Activated T-helper 1 cell treated with anti-CD3 and anti-CD28 coated beads, Interleukin-12 subunit alpha, Interleukin-12 subunit beta, Interleukin-2, Interleukin-4 antibody, amounts not matched to agents 30 ng/mL and 10 ng/mL and 1 ng/mL, durations not matched to agents 14 hours and 24 hours and 36 hours (primary cell): ENCODE measurements around the gene PLCB1. TPM values are rescaled to one million over a fixed set of nuclear protein-coding genes. Genes with fewer than 3 reads are reported as not detected.
"Not testable (repeated sequence)": the region's sequence is repeated elsewhere in the genome, so short reads cannot be mapped to it uniquely, and the experiment has no call there.

Experiments
- DNase-seq: peaks from one replicate; pipeline ENCODE4 v3.0.0; 2021; ENCODE audit warnings: low spot score
- H3K27ac Mint-ChIP-seq: one replicate; pipeline ENCODE4 v1.8.0; 2021; ENCODE audit warnings: mild to moderate bottlenecking, mixed read lengths
- H3K27me3 Mint-ChIP-seq: one replicate; pipeline ENCODE4 v1.8.0; 2022; ENCODE audit warnings: mild to moderate bottlenecking, moderate library complexity, mixed read lengths; ENCODE audit not compliant: insufficient read depth
- H3K36me3 Mint-ChIP-seq: one replicate; pipeline ENCODE4 v1.8.0; 2021; ENCODE audit warnings: low read depth, mixed read lengths
- H3K4me1 Mint-ChIP-seq: one replicate; pipeline ENCODE4 v1.8.0; 2021; ENCODE audit warnings: low read depth, mixed read lengths
- H3K4me3 Mint-ChIP-seq: one replicate; pipeline ENCODE4 v1.8.0; 2021; ENCODE audit warnings: mild to moderate bottlenecking, moderate library complexity, mixed read lengths
- H3K9me3 Mint-ChIP-seq: one replicate; pipeline ENCODE4 v1.8.0; 2021; ENCODE audit warnings: mixed read lengths
- intact Hi-C: fragments of 100-400 bp; cut with micrococcal nuclease; formaldehyde crosslinking; loops from one replicate; pipeline ENCODE4 v1.15.1; 2024
- total RNA-seq: library from RNA; stranded (reverse); gene quantifications from 2 replicates; pipeline ENCODE4 v1.2.3, GENCODE V29; 2022

PLCB1 gene
- total RNA-seq, 1 donor from 2014 or later = 3.2 TPM

- H3K27me3 Mint-ChIP-seq = no peaks in the 10 kb centered on the region
- no peak overlapping the region for H3K27ac Mint-ChIP-seq
- no peaks in the 10 kb centered on the region for H3K9me3 Mint-ChIP-seq
- no peak overlapping the region for H3K4me3 Mint-ChIP-seq
- H3K4me1 Mint-ChIP-seq = no peaks in the 10 kb centered on the region
- intact Hi-C loops = no loop called here
- H3K36me3 Mint-ChIP-seq = no peaks in the 10 kb centered on the region
- no peak for DNase-seq
Observed at GRCh38 chr20:8331740-8332412, 199.8 kb downstream of the PLCB1 start.

GRCh38 chr20:8334641-8335040 is 202.6 kb downstream of the PLCB1 start:
- intact Hi-C loops = no loop called here
- no peaks in the 10 kb centered on the region for H3K36me3 Mint-ChIP-seq
- no peak overlapping the region for H3K4me3 Mint-ChIP-seq
- no peak for DNase-seq
- no peak overlapping the region for H3K27ac Mint-ChIP-seq
- no peaks in the 10 kb centered on the region for H3K27me3 Mint-ChIP-seq
- no peaks in the 10 kb centered on the region for H3K9me3 Mint-ChIP-seq
- H3K4me1 Mint-ChIP-seq = no peaks in the 10 kb centered on the region

- no peaks in the 10 kb centered on the region for H3K9me3 Mint-ChIP-seq
- DNase-seq = no peak
- no peaks in the 10 kb centered on the region for H3K4me1 Mint-ChIP-seq
- no peaks in the 10 kb centered on the region for H3K36me3 Mint-ChIP-seq
- H3K4me3 Mint-ChIP-seq = no peak overlapping the region
- intact Hi-C loops = no loop called here
- no peak overlapping the region for H3K27ac Mint-ChIP-seq
- no peaks in the 10 kb centered on the region for H3K27me3 Mint-ChIP-seq
Observed at GRCh38 chr20:8335059-8335458, 203.0 kb downstream of the PLCB1 start.

GRCh38 chr20:8335495-8336195 is 203.6 kb downstream of the PLCB1 start:
- Mint-ChIP-seq H3K4me1 (no peaks in the 10 kb centered on the region), H3K9me3 (no peaks in the 10 kb centered on the region), H3K36me3 (no peaks in the 10 kb centered on the region), H3K4me3 (no peak overlapping the region), H3K27me3 (no peaks in the 10 kb centered on the region), H3K27ac (no peak overlapping the region)
- no peak for DNase-seq
- intact Hi-C loops = no loop called here

- Mint-ChIP-seq H3K36me3 (no peaks in the 10 kb centered on the region), H3K27ac (no peak overlapping the region), H3K27me3 (no peaks in the 10 kb centered on the region), H3K4me1 (no peaks in the 10 kb centered on the region), H3K9me3 (no peaks in the 10 kb centered on the region), H3K4me3 (no peak overlapping the region)
- DNase-seq = no peak
- intact Hi-C loops = no loop called here
Observed at GRCh38 chr20:8339349-8339748, 207.3 kb downstream of the PLCB1 start.

GRCh38 chr20:8342391-8342790 is 210.3 kb downstream of the PLCB1 start:
- intact Hi-C loops = no loop called here
- Mint-ChIP-seq H3K36me3 (no peaks in the 10 kb centered on the region), H3K4me1 (no peaks in the 10 kb centered on the region), H3K4me3 (no peak overlapping the region), H3K27ac (no peak overlapping the region), H3K27me3 (no peaks in the 10 kb centered on the region), H3K9me3 (no peaks in the 10 kb centered on the region)
- no peak for DNase-seq

- no peak for DNase-seq
- H3K4me3 Mint-ChIP-seq = no peak overlapping the region
- no peaks in the 10 kb centered on the region for H3K36me3 Mint-ChIP-seq
- H3K9me3 Mint-ChIP-seq = no peaks in the 10 kb centered on the region
- intact Hi-C loops = no loop called here
- no peak overlapping the region for H3K27ac Mint-ChIP-seq
- H3K4me1 Mint-ChIP-seq = no peaks in the 10 kb centered on the region
- H3K27me3 Mint-ChIP-seq = no peaks in the 10 kb centered on the region
Observed at GRCh38 chr20:8344106-8344505, 212.0 kb downstream of the PLCB1 start.

- H3K4me3 Mint-ChIP-seq = no peak overlapping the region
- no peak overlapping the region for H3K27ac Mint-ChIP-seq
- no peak for DNase-seq
- intact Hi-C loops = no loop called here
- no peaks in the 10 kb centered on the region for H3K4me1 Mint-ChIP-seq
- no peaks in the 10 kb centered on the region for H3K9me3 Mint-ChIP-seq
- H3K36me3 Mint-ChIP-seq = no peaks in the 10 kb centered on the region
- no peaks in the 10 kb centered on the region for H3K27me3 Mint-ChIP-seq
Observed at GRCh38 chr20:8344631-8345030, 212.6 kb downstream of the PLCB1 start.

- H3K4me1 Mint-ChIP-seq = no peaks in the 10 kb centered on the region
- H3K27me3 Mint-ChIP-seq = no peaks in the 10 kb centered on the region
- H3K27ac Mint-ChIP-seq = no peak overlapping the region
- no peak for DNase-seq
- no peak overlapping the region for H3K4me3 Mint-ChIP-seq
- intact Hi-C loops = no loop called here
- no peaks in the 10 kb centered on the region for H3K9me3 Mint-ChIP-seq
- H3K36me3 Mint-ChIP-seq = no peaks in the 10 kb centered on the region
Observed at GRCh38 chr20:8346700-8347270, 214.7 kb downstream of the PLCB1 start.

- H3K27ac Mint-ChIP-seq, intact Hi-C loops, H3K36me3 Mint-ChIP-seq, H3K4me1 Mint-ChIP-seq, H3K27me3 Mint-ChIP-seq, H3K9me3 Mint-ChIP-seq, DNase-seq, H3K4me3 Mint-ChIP-seq: not testable (repeated sequence)
Observed at GRCh38 chr20:8350225-8350624, 218.2 kb downstream of the PLCB1 start.

GRCh38 chr20:8352486-8352885 is 220.4 kb downstream of the PLCB1 start:
- no peaks in the 10 kb centered on the region for H3K9me3 Mint-ChIP-seq
- DNase-seq = no peak
- intact Hi-C loops = no loop called here
- no peaks in the 10 kb centered on the region for H3K36me3 Mint-ChIP-seq
- no peak overlapping the region for H3K4me3 Mint-ChIP-seq
- no peaks in the 10 kb centered on the region for H3K27me3 Mint-ChIP-seq
- no peak overlapping the region for H3K27ac Mint-ChIP-seq
- peaks cover 5% of the 10 kb centered on the region for H3K4me1 Mint-ChIP-seq

- H3K9me3 Mint-ChIP-seq = no peaks in the 10 kb centered on the region
- H3K27ac Mint-ChIP-seq = no peak overlapping the region
Observed at GRCh38 chr20:8353512-8353911, 221.4 kb downstream of the PLCB1 start.

GRCh38 chr20:8355453-8355852 is 223.4 kb downstream of the PLCB1 start:
- no peak overlapping the region for H3K27ac Mint-ChIP-seq
- no peaks in the 10 kb centered on the region for H3K9me3 Mint-ChIP-seq
- peaks cover 5% of the 10 kb centered on the region for H3K4me1 Mint-ChIP-seq
- H3K4me3 Mint-ChIP-seq = no peak overlapping the region
- DNase-seq = no peak
- H3K36me3 Mint-ChIP-seq = no peaks in the 10 kb centered on the region
- no peaks in the 10 kb centered on the region for H3K27me3 Mint-ChIP-seq
- intact Hi-C loops = no loop called here

More at GRCh38 chr20:8353512-8353911, 221.4 kb downstream of the PLCB1 start:
- intact Hi-C loops = no loop called here
- no peaks in the 10 kb centered on the region for H3K27me3 Mint-ChIP-seq
- peaks cover 5% of the 10 kb centered on the region for H3K4me1 Mint-ChIP-seq
- H3K36me3 Mint-ChIP-seq = no peaks in the 10 kb centered on the region
- no peak overlapping the region for H3K4me3 Mint-ChIP-seq
- no peak for DNase-seq
